Right lobe of liver (tissue), 4 donors: ENCODE measurements around the gene SOHLH2.

Experiments used
- POLR2A ChIP-seq: fragments of 450-650 bp; IDR thresholded peaks from one replicate; pipeline ENCODE4 v1.6.1; 2017; ENCODE audit warnings: antibody characterized with exemption, mild to moderate bottlenecking
- TF ChIP-seq, protein P1 (sequence below), 4 donors: fragments of 200-600 bp in 3 of 4; fragments of 450-650 bp in 1 of 4; IDR thresholded peaks; one replicate each; pipeline versions ENCODE4 v1.5.1 to v1.8.0; 2016 to 2022; ENCODE audit warnings: antibody characterized with exemption in 4 of 4, mild to moderate bottlenecking in 2 of 4
- donor health status: DM: no; HTN: no; CAD: no.
- donor health status: DM: no; HTN: no; CAD: no.
- donor health status: DM: no; HTN: yes; CAD: no.

DNA sequence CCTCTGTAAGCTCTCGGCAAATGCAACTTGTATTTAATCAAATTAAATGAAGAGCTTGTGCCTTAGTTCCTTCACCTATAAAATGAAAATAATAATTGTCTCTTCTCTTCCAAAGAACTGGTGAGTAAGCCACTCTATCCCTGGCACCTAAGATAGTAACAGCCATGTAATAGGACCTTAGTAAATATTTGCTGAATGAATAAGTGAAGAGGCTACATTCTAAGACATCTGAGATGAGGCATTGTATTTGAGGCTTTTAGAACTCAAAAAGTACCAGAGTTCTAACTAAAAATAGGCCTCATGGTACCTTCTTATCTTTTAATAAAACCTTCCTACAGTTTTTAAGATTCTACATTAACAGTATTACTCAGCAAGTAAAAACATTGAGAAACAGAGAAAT, 65.9 kb downstream of the SOHLH2 start:
- TF ChIP-seq, protein P1, sequence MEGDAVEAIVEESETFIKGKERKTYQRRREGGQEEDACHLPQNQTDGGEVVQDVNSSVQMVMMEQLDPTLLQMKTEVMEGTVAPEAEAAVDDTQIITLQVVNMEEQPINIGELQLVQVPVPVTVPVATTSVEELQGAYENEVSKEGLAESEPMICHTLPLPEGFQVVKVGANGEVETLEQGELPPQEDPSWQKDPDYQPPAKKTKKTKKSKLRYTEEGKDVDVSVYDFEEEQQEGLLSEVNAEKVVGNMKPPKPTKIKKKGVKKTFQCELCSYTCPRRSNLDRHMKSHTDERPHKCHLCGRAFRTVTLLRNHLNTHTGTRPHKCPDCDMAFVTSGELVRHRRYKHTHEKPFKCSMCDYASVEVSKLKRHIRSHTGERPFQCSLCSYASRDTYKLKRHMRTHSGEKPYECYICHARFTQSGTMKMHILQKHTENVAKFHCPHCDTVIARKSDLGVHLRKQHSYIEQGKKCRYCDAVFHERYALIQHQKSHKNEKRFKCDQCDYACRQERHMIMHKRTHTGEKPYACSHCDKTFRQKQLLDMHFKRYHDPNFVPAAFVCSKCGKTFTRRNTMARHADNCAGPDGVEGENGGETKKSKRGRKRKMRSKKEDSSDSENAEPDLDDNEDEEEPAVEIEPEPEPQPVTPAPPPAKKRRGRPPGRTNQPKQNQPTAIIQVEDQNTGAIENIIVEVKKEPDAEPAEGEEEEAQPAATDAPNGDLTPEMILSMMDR (IDR thresholded peaks at IDR 0.05), result no peak
- TF ChIP-seq POLR2A, result no peak
